Measurements from ENCODE around the gene ST7L. TPM values are rescaled to one million over a fixed set of nuclear protein-coding genes. Genes with fewer than 3 reads are reported as not detected.

Gene ST7L
- total RNA-seq, 3 donors from 2014 or later (not counting 1 experiment from before 2014, with no cell fraction given): 23.5 to 32.3 (median 30.1) TPM

- no peak for DNase-seq
- no peak overlapping the region for H3K27ac Mint-ChIP-seq
- no peak for ATAC-seq
- Histone ChIP-seq H3K27ac (ENCODE audit: low read length) (no peak overlapping the region), H3K36me3 (ENCODE audit: control insufficient read depth, insufficient read depth, low read length) (no peaks in the 10 kb centered on the region), H3K4me3 (ENCODE audit: low read length) (no peak overlapping the region), H3K9me3 (ENCODE audit: control insufficient read depth, insufficient read depth, low read length) (no peaks in the 10 kb centered on the region), H3K4me1 (ENCODE audit: control insufficient read depth, insufficient read depth, low read length) (no peaks in the 10 kb centered on the region), H3K27me3 (ENCODE audit: control insufficient read depth, insufficient read depth, low read length) (no peaks in the 10 kb centered on the region)
- TF ChIP-seq CTCF (IDR thresholded peaks at IDR 0.05): no peak
- H3K4me1 Mint-ChIP-seq: no peaks in the 10 kb centered on the region
- H3K4me3 Mint-ChIP-seq: no peak overlapping the region
- H3K27me3 Mint-ChIP-seq (ENCODE audit: low read depth in 2 of 2): no peaks in the 10 kb centered on the region
- no peaks in the 10 kb centered on the region for H3K9me3 Mint-ChIP-seq
- intact Hi-C loops (cut with micrococcal nuclease): no loop called here
- H3K36me3 Mint-ChIP-seq: no peaks in the 10 kb centered on the region
These were observed 55.6 kb downstream of the ST7L start for GRCh38 chr1:112563341-112563740.

GRCh38 chr1:112558634-112559033 lies 60.3 kb downstream of the ST7L start:
- H3K4me3 Mint-ChIP-seq: no peak overlapping the region
- ATAC-seq: no peak
- H3K27ac ChIP-seq (ENCODE audit: low read length): no peak overlapping the region
- H3K9me3 ChIP-seq (ENCODE audit: control insufficient read depth, insufficient read depth, low read length): no peaks in the 10 kb centered on the region
- H3K4me1 ChIP-seq (ENCODE audit: control insufficient read depth, insufficient read depth, low read length): no peaks in the 10 kb centered on the region
- intact Hi-C loops (cut with micrococcal nuclease): loop anchor here (10.0 kb wide), 1 partner anchor 56 kb away; the partner anchor contains the start of genes CAPZA1 and ST7L
- WGBS (ENCODE audit: insufficient coverage): 96% methylated on average over 3 of the region's 3 CpGs
- H3K27me3 ChIP-seq (ENCODE audit: control insufficient read depth, insufficient read depth, low read length): no peaks in the 10 kb centered on the region
- no peak overlapping the region for H3K4me3 ChIP-seq (ENCODE audit: low read length)
- peaks cover 2% of the 10 kb centered on the region for H3K36me3 ChIP-seq (ENCODE audit: control insufficient read depth, insufficient read depth, low read length)
- no peak for TF ChIP-seq CTCF (IDR thresholded peaks at IDR 0.05)
- H3K27ac Mint-ChIP-seq: no peak overlapping the region
- H3K4me1 Mint-ChIP-seq: no peaks in the 10 kb centered on the region
- no peaks in the 10 kb centered on the region for H3K9me3 Mint-ChIP-seq
- no peaks in the 10 kb centered on the region for H3K27me3 Mint-ChIP-seq (ENCODE audit: low read depth in 2 of 2)
- DNase-seq: no peak
- H3K36me3 Mint-ChIP-seq: no peaks in the 10 kb centered on the region

- H3K4me1 ChIP-seq (ENCODE audit: control insufficient read depth, insufficient read depth, low read length): no peaks in the 10 kb centered on the region
- H3K9me3 ChIP-seq (ENCODE audit: control insufficient read depth, insufficient read depth, low read length): no peaks in the 10 kb centered on the region
- no peaks in the 10 kb centered on the region for H3K27me3 Mint-ChIP-seq (ENCODE audit: low read depth in 2 of 2)
- DNase-seq: no peak
- no peak overlapping the region for H3K27ac ChIP-seq (ENCODE audit: low read length)
- no peak for TF ChIP-seq CTCF (IDR thresholded peaks at IDR 0.05)
- no peak overlapping the region for H3K4me3 Mint-ChIP-seq
- H3K27me3 ChIP-seq (ENCODE audit: control insufficient read depth, insufficient read depth, low read length): no peaks in the 10 kb centered on the region
- no peak for ATAC-seq
- intact Hi-C loops (cut with micrococcal nuclease): loop anchor here (10.0 kb wide), 1 partner anchor 57 kb away; the partner anchor contains the start of genes CAPZA1 and ST7L
- no peaks in the 10 kb centered on the region for H3K4me1 Mint-ChIP-seq
- no peaks in the 10 kb centered on the region for H3K9me3 Mint-ChIP-seq
- H3K36me3 Mint-ChIP-seq: no peaks in the 10 kb centered on the region
- no peak overlapping the region for H3K4me3 ChIP-seq (ENCODE audit: low read length)
- 100% methylated on average over 1 of the region's 1 CpG for WGBS (ENCODE audit: insufficient coverage)
- no peak overlapping the region for H3K27ac Mint-ChIP-seq
- H3K36me3 ChIP-seq (ENCODE audit: control insufficient read depth, insufficient read depth, low read length): peaks cover 2% of the 10 kb centered on the region
These were observed 61.6 kb downstream of the ST7L start for GRCh38 chr1:112557385-112557784.

GRCh38 chr1:112554411-112554810 lies 64.5 kb downstream of the ST7L start:
- DNase-seq (no peak), ATAC-seq (no peak)
- H3K9me3 ChIP-seq (ENCODE audit: control insufficient read depth, insufficient read depth, low read length): no peaks in the 10 kb centered on the region
- H3K4me1 Mint-ChIP-seq: no peaks in the 10 kb centered on the region
- no peak overlapping the region for H3K4me3 ChIP-seq (ENCODE audit: low read length)
- no peak overlapping the region for H3K27ac ChIP-seq (ENCODE audit: low read length)
- no peaks in the 10 kb centered on the region for H3K27me3 ChIP-seq (ENCODE audit: control insufficient read depth, insufficient read depth, low read length)
- H3K9me3 Mint-ChIP-seq: no peaks in the 10 kb centered on the region
- H3K27ac Mint-ChIP-seq: no peak overlapping the region
- no peaks in the 10 kb centered on the region for H3K36me3 Mint-ChIP-seq
- H3K36me3 ChIP-seq (ENCODE audit: control insufficient read depth, insufficient read depth, low read length): peaks cover 2% of the 10 kb centered on the region
- H3K4me1 ChIP-seq (ENCODE audit: control insufficient read depth, insufficient read depth, low read length): no peaks in the 10 kb centered on the region
- intact Hi-C loops (cut with micrococcal nuclease): loop anchor here (10.0 kb wide), 1 partner anchor 60 kb away; the partner anchor contains the start of genes CAPZA1 and ST7L
- H3K27me3 Mint-ChIP-seq (ENCODE audit: low read depth in 2 of 2): no peaks in the 10 kb centered on the region
- TF ChIP-seq CTCF (IDR thresholded peaks at IDR 0.05): no peak
- H3K4me3 Mint-ChIP-seq: no peak overlapping the region

Data from natural killer cell (primary cell).